Coronary artery (tissue), 2 donors: ENCODE data around the gene SAMD8.

Experiments used
- DNase-seq: peaks from one replicate; pipeline ENCODE4 v3.0.0-alpha.2; 2017; ENCODE audit warnings: low spot score
- H3K27ac ChIP-seq, 2 donors: fragments of 200-600 bp; sonication (generic); one replicate each; pipeline ENCODE4 v1.5.1; 2016 to 2019
- H3K4me3 ChIP-seq: fragments of 200-600 bp; sonication (generic); 2 replicates; pipeline ENCODE4 v1.5.1; 2016; ENCODE audit warnings: mild to moderate bottlenecking, moderate library complexity
- TF ChIP-seq, protein P1 (sequence below): fragments of 200-600 bp; sonication (generic); IDR thresholded peaks from one replicate; pipeline ENCODE4 v1.5.1; 2019; ENCODE audit warnings: antibody characterized with exemption

The SAMD8 gene

DNA sequence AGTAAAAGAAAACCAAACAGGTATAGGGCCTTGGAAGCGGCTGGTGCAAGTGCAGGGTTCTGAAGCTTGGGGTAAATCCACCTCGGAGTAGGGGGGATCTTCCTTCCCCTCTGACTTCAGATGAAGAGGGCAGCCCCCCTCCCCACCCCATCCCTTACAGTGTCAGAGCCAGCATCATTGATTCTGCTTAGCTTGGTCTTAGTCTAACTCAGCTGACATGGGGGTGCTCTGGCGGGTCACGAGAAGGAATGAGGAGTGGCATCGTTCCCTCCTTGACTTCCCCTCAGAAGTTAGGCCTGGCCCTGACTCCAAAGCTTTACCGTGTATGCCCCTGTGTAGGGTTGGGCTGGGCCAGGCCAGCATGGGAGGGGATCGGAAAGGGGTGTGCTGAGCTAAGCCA lies 44.2 kb upstream of the SAMD8 start:
- H3K4me3 ChIP-seq = no peak overlapping the region
- DNase-seq = no peak
- TF ChIP-seq, protein P1, sequence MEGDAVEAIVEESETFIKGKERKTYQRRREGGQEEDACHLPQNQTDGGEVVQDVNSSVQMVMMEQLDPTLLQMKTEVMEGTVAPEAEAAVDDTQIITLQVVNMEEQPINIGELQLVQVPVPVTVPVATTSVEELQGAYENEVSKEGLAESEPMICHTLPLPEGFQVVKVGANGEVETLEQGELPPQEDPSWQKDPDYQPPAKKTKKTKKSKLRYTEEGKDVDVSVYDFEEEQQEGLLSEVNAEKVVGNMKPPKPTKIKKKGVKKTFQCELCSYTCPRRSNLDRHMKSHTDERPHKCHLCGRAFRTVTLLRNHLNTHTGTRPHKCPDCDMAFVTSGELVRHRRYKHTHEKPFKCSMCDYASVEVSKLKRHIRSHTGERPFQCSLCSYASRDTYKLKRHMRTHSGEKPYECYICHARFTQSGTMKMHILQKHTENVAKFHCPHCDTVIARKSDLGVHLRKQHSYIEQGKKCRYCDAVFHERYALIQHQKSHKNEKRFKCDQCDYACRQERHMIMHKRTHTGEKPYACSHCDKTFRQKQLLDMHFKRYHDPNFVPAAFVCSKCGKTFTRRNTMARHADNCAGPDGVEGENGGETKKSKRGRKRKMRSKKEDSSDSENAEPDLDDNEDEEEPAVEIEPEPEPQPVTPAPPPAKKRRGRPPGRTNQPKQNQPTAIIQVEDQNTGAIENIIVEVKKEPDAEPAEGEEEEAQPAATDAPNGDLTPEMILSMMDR = no peak
- no peak overlapping the region for H3K27ac ChIP-seq

DNA sequence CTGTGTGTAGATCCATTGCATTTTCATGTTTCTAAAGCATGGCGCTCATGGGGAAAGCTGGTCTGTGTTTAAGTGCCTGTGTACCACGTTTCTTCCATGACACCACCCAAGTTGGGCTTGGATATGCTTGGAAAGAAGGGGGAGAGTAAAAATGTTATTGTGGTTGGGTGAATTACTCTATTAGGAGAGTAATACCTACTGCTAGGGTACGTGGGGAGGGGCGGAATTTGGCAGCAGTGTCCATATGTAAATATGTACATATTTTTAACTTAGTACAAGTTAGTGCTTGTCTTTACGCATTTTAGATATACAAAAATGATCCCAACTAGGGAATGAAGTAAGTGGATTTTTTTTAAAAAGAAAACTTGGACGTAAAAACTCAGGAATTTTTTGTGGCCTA lies 42.9 kb upstream of the SAMD8 start:
- no peak for DNase-seq
- TF ChIP-seq, protein P1 = no peak
- Histone ChIP-seq H3K4me3 (no peak overlapping the region), H3K27ac (no peak overlapping the region)

DNA sequence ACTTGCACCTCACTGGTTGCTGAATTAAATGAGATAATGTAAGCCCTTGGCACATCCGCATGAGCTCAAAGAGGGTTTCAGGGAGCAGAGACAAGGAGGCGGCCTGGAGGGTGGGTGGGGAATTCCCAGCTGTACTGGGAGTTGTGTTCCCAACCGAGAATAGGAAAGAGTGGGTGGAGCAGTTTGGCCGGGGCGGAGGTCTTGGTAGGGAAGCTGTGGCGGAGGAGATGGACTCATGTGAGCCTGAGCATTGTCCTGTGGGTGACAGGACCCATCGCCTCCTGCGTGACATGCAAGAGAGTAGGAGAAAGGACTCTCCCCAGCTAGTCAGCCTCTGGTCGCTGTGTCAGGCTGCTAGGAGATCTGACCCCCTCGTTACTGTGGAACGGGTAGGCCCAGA lies 41.0 kb upstream of the SAMD8 start:
- DNase-seq = no peak

DNA sequence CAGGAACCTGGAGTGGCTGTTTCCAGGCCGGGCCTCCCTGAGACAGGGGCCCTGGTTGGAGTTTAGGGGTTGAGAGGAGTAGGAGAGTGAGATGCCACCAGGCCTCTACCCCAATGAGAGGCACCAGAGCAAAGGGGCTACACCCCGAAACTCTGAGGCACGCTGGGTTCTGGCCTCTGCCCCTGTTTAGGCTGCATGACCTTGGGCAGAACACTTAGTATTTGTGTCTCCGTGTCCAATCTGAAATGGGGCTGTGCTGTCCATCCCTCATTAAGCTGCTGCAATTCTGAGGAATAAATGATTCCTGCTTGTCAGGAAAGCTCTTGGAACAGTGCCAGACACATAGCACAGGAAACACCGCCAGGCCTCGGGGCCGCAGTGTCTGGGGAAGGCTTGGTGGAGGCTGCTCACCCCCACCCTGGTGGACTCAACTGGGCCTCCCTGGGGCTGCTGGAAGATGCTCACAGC lies 40.5 kb upstream of the SAMD8 start:
- Histone ChIP-seq H3K4me3 (no peak overlapping the region), H3K27ac (no peak overlapping the region)
- TF ChIP-seq, protein P1 = no peak
- no peak for DNase-seq

More for the DNA sequence above, 41.0 kb upstream of the SAMD8 start:
- TF ChIP-seq, protein P1 = no peak
- Histone ChIP-seq H3K27ac (no peak overlapping the region), H3K4me3 (no peak overlapping the region)

DNA sequence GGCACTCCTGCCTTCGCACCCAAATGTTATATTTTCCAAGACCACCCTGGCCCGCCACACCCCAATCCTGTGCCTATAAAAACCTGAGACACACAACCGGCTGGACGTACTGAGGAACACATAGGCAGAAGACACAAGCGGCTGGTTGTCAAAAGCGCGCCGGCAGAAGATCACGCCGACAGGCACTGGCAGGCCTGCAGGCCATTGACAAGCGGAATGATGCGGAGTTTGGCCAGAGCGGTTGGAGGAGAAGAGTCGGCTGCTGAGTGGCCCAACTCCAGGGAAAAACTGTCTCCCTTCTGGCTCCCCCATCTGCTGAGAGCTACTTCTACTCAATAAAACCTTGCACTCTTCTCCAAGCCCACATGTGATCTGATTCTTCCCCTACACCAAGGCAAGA lies 39.7 kb upstream of the SAMD8 start:
- H3K27ac ChIP-seq = no peak overlapping the region
- DNase-seq = no peak
- TF ChIP-seq, protein P1 = no peak
- H3K4me3 ChIP-seq = no peak overlapping the region

DNA sequence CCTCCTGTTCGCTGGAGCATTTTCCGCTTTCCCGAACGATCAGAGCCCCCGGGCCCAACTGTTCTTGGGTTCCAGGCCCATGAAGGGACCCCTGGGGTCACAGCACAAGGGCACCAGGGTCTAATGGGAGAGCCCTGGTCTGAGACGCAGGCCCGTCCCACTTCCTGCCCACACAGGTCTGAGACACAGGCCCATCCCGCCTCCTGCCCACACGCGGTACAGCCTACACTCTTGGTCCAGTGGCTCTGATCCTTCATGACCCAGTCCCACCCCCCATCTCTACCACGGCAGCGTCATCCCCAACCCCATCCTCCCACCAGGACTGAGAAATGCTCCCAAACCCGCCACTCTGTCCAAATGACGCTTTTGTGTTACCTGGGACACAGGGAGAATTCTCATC lies 38.7 kb upstream of the SAMD8 start:
- DNase-seq = no peak
- Histone ChIP-seq H3K4me3 (no peak overlapping the region), H3K27ac (no peak overlapping the region)
- TF ChIP-seq, protein P1 = no peak

DNA sequence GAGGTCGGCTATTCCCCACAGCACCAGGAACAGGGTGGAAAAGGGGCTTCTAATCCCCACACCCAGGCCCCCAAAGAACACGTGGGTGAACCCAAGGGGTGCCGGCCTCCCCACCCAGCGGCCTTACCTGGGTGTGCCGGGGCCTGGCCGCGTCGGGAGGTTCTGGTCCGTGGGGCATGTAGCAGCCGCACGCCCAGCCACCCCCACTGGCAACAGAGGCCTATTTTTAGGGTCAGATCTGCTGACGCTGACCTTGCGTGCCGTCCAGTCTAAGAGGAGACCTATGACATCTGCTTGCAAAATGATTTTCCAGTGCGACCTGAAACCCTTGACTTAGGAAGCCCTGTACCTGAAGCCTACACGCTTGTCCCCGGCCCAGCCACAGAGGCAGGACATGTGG lies 38.0 kb upstream of the SAMD8 start:
- TF ChIP-seq, protein P1 = no peak
- no peak for DNase-seq
- H3K4me3 ChIP-seq = no peak overlapping the region
- no peak overlapping the region for H3K27ac ChIP-seq
